Body of pancreas (tissue), 4 donors: ENCODE data around the gene MOBP. TPM values are rescaled to one million over a fixed set of nuclear protein-coding genes. Genes with fewer than 3 reads are reported as not detected.

ENCODE experiments used
- ATAC-seq: fragments of 150-250 bp; one replicate; pipeline ENCODE4 v1.9.1; 2016
- DNase-seq, 4 donors: peaks; one replicate each; pipeline ENCODE4 v3.0.0-alpha.2; 2019
- H3K27ac ChIP-seq, 4 donors: fragments of 200-600 bp; sonication (generic); 1 replicate in 3 of 4; 2 replicates in 1 of 4; pipeline versions ENCODE4 v1.5.1 to v1.6.1; 2016 to 2019; ENCODE audit warnings: mild to moderate bottlenecking in 1 of 4, mixed read lengths in 1 of 4, moderate library complexity in 1 of 4
- H3K27me3 ChIP-seq, 2 donors: fragments of 200-600 bp; sonication (generic); one replicate each; pipeline ENCODE4 v1.6.0; 2016; ENCODE audit warnings: mild to moderate bottlenecking in 1 of 2
- H3K36me3 ChIP-seq, 2 donors: fragments of 200-600 bp; sonication (generic); replicated peaks in 1 of 2; 2 replicates each; pipeline ENCODE4 v1.5.1; 2016; ENCODE audit warnings: low read depth in 2 of 2; ENCODE audit not compliant: insufficient read depth in 1 of 2
- H3K4me1 ChIP-seq: fragments of 200-600 bp; sonication (generic); one replicate; pipeline ENCODE4 v1.6.0; 2016
- H3K4me3 ChIP-seq, 2 donors: fragments of 200-600 bp; sonication (generic); 1 replicate in 1 of 2; 2 replicates in 1 of 2; pipeline ENCODE4 v1.5.1; 2016 to 2019
- H3K9me3 ChIP-seq, 3 donors: fragments of 200-600 bp; sonication (generic); 1 replicate in 2 of 3; 2 replicates in 1 of 3; pipeline ENCODE4 v1.5.1; 2016
- CTCF ChIP-seq, 7 experiments: fragments of 450-650 bp in 4 of 7; fragments of 200-600 bp in 3 of 7; sonication (generic) in 3 of 7; IDR thresholded peaks; one replicate each; pipeline ENCODE4 v1.5.1; 2016 to 2019; ENCODE audit warnings: antibody characterized with exemption in 7 of 7
- POLR2A ChIP-seq, 3 donors: fragments of 450-650 bp; IDR thresholded peaks; one replicate each; pipeline ENCODE4 v1.6.1; 2016; ENCODE audit warnings: antibody characterized with exemption in 3 of 3, mild to moderate bottlenecking in 2 of 3
- WGBS, 2 donors: methylation state at CpG; one replicate each; pipeline ENCODE4 v1.1.5; 2017; 5-methylcytosine and 5-hydroxymethylcytosine counted together
- intact Hi-C: fragments of 100-400 bp; cut with DNase I; formaldehyde crosslinking; loops from one replicate; pipeline ENCODE4 v1.15.1; 2023
- total RNA-seq, 2 donors: library from RNA; depleted of rRNA; stranded (reverse); fragments of >200 nt; gene quantifications; one replicate each; pipeline ENCODE4 v1.1.0, GENCODE V29; 2016

The MOBP gene
- total RNA-seq, 2 donors from 2014 or later, result not detected

GRCh38 chr3:39521456-39521855 lies 54.0 kb downstream of the MOBP start:
- no peak overlapping the region for H3K4me3 ChIP-seq
- H3K4me1 ChIP-seq, result no peaks in the 10 kb centered on the region
- intact Hi-C loops, result no loop called here
- no peaks in the 10 kb centered on the region for H3K36me3 ChIP-seq
- TF ChIP-seq POLR2A (IDR thresholded peaks at IDR 0.05) (no peak), CTCF (IDR thresholded peaks at IDR 0.05) (no peak)
- no peak overlapping the region for H3K27ac ChIP-seq
- DNase-seq, result no peak
- no peaks in the 10 kb centered on the region for H3K27me3 ChIP-seq
- ATAC-seq, result no peak
- WGBS, 2 donors, result 79% methylated on average over 3 of the region's 3 CpGs
- H3K9me3 ChIP-seq, result no peaks in the 10 kb centered on the region

- no peaks in the 10 kb centered on the region for H3K4me1 ChIP-seq
- DNase-seq, result no peak
- no peak for ATAC-seq
- TF ChIP-seq CTCF (IDR thresholded peaks at IDR 0.05), result no peak
- H3K4me3 ChIP-seq, result no peak overlapping the region
- H3K9me3 ChIP-seq, result no peaks in the 10 kb centered on the region
- WGBS, 2 donors, result 75 to 83% methylated on average over 1 of the region's 1 CpG
- no peaks in the 10 kb centered on the region for H3K36me3 ChIP-seq
- no peak overlapping the region for H3K27ac ChIP-seq
- intact Hi-C loops, result no loop called here
- no peaks in the 10 kb centered on the region for H3K27me3 ChIP-seq
These were observed 56.6 kb downstream of the MOBP start for GRCh38 chr3:39524107-39524506.

- Histone ChIP-seq H3K36me3 (no peaks in the 10 kb centered on the region), H3K9me3 (no peaks in the 10 kb centered on the region), H3K4me3 (no peak overlapping the region), H3K4me1 (no peaks in the 10 kb centered on the region), H3K27ac (no peak overlapping the region), H3K27me3 (no peaks in the 10 kb centered on the region)
- ATAC-seq (no peak), DNase-seq (no peak)
- TF ChIP-seq CTCF (IDR thresholded peaks at IDR 0.05), result no peak
- no peak for TF ChIP-seq POLR2A (IDR thresholded peaks at IDR 0.05)
- 79 to 80% methylated on average over 4 of the region's 4 CpGs for WGBS, 2 donors
- intact Hi-C loops, result no loop called here
These were observed 61.4 kb downstream of the MOBP start for GRCh38 chr3:39528844-39529243.

GRCh38 chr3:39529577-39529976 lies 62.1 kb downstream of the MOBP start:
- TF ChIP-seq POLR2A (IDR thresholded peaks at IDR 0.05), result no peak
- TF ChIP-seq CTCF (IDR thresholded peaks at IDR 0.05), result no peak
- no peak overlapping the region for H3K4me3 ChIP-seq
- ATAC-seq (no peak), DNase-seq (no peak)
- no peaks in the 10 kb centered on the region for H3K9me3 ChIP-seq
- intact Hi-C loops, result no loop called here
- no peaks in the 10 kb centered on the region for H3K36me3 ChIP-seq
- no peaks in the 10 kb centered on the region for H3K27me3 ChIP-seq
- WGBS, 2 donors, result 72 to 89% methylated on average over 9 of the region's 9 CpGs
- H3K27ac ChIP-seq, result no peak overlapping the region
- H3K4me1 ChIP-seq, result no peaks in the 10 kb centered on the region

- Histone ChIP-seq H3K27ac (no peak overlapping the region), H3K4me3 (no peak overlapping the region), H3K4me1 (no peaks in the 10 kb centered on the region), H3K36me3 (no peaks in the 10 kb centered on the region), H3K27me3 (no peaks in the 10 kb centered on the region), H3K9me3 (no peaks in the 10 kb centered on the region)
- ATAC-seq (no peak), DNase-seq (no peak)
- no peak for TF ChIP-seq CTCF (IDR thresholded peaks at IDR 0.05)
- WGBS, 2 donors, result 79 to 89% methylated on average over 6 of the region's 6 CpGs
- intact Hi-C loops, result no loop called here
These were observed 63.6 kb downstream of the MOBP start for GRCh38 chr3:39531066-39531465.
